PC-3 (cell line): Measurements from ENCODE around the gene TMPRSS13. TPM values are rescaled to one million over a fixed set of nuclear protein-coding genes. Genes with fewer than 3 reads are reported as not detected.
A peak's percentile ranks its signal among the peaks of the same experiment; 100 is the strongest.

Experiments
- ATAC-seq: fragments of 200-7000 bp; cut with Tn5 transposase; 2 replicates; pipeline ENCODE4 v1.9.1; 2020; ENCODE audit warnings: mild to moderate bottlenecking, moderate library complexity
- BruUV-seq: library from RNA; stranded (reverse); fragments of 400-500 nt; replicated peaks from 2 replicates; lab custom pipeline; 2021; lab: Mats Ljungman, UMichigan
- CTCF ChIA-PET: fragments of 300-600 bp; sonication (Branson Sonifier 250); formaldehyde crosslinking; loops from one replicate; lab custom pipeline; 2022; ENCODE audit warnings: antibody characterized with exemption; lab: Charles Lee
- POLR2A ChIA-PET: fragments of 300-600 bp; sonication (Branson Sonifier 250); formaldehyde crosslinking; loops from one replicate; lab custom pipeline; 2022; ENCODE audit warnings: antibody characterized with exemption; ENCODE audit not compliant: unreplicated experiment; lab: Charles Lee
- DNase-seq: peaks from one replicate; pipeline ENCODE4 v3.0.0-alpha.2; 2015
- H2AFZ ChIP-seq: fragments of 300-600 bp; sonication (generic); 2 replicates; pipeline ENCODE4 v1.6.0; 2016; ENCODE audit warnings: antibody characterized with exemption, low read length
- H3F3A ChIP-seq: fragments of 300-600 bp; sonication (generic); one replicate; pipeline ENCODE4 v1.6.0; 2017; ENCODE audit warnings: antibody characterized with exemption, low read length, control low read depth, mild to moderate bottlenecking; ENCODE audit not compliant: unreplicated experiment
- H3K27ac ChIP-seq: fragments of 300-600 bp; sonication (generic); 2 replicates; pipeline ENCODE4 v1.5.1; 2016; ENCODE audit warnings: mild to moderate bottlenecking, low read length
- H3K27me3 ChIP-seq: fragments of 300-600 bp; sonication (generic); 2 replicates; pipeline ENCODE4 v1.6.1; 2016; ENCODE audit warnings: low read length, mixed read lengths
- H3K36me3 ChIP-seq: fragments of 300-600 bp; sonication (generic); 2 replicates; pipeline ENCODE4 v1.6.1; 2016; ENCODE audit warnings: low read depth, mixed run types, low read length, mixed read lengths
- H3K4me1 ChIP-seq: fragments of 300-600 bp; sonication (generic); 2 replicates; pipeline ENCODE4 v1.5.1; 2016; ENCODE audit warnings: low read length; ENCODE audit not compliant: insufficient read depth
- H3K4me2 ChIP-seq: fragments of 300-600 bp; sonication (generic); 2 replicates; pipeline ENCODE4 v1.6.0; 2016; ENCODE audit warnings: low read length
- H3K4me3 ChIP-seq: fragments of 300-600 bp; sonication (generic); 2 replicates; pipeline ENCODE4 v1.5.1; 2016; ENCODE audit warnings: mild to moderate bottlenecking, low read length, mixed read lengths
- H3K79me2 ChIP-seq: fragments of 300-600 bp; sonication (generic); 2 replicates; pipeline ENCODE4 v1.6.1; 2017; ENCODE audit warnings: low read length, mixed read lengths
- H3K9ac ChIP-seq: fragments of 300-600 bp; sonication (generic); 2 replicates; pipeline ENCODE4 v1.6.0; 2016; ENCODE audit warnings: mild to moderate bottlenecking, low read length
- H3K9me2 ChIP-seq: fragments of 300-600 bp; sonication (generic); replicated peaks from 2 replicates; pipeline ENCODE4 v1.6.1; 2016; ENCODE audit warnings: mixed run types, low read length, mixed read lengths
- H3K9me3 ChIP-seq: fragments of 300-600 bp; sonication (generic); 2 replicates; pipeline ENCODE4 v1.6.1; 2016; ENCODE audit warnings: low read length, mixed read lengths
- H4K20me1 ChIP-seq: fragments of 300-600 bp; sonication (generic); 2 replicates; pipeline ENCODE4 v1.6.1; 2016; ENCODE audit warnings: low read length, mixed read lengths
- EZH2 ChIP-seq: fragments of 300-600 bp; sonication (generic); IDR thresholded peaks from one replicate; pipeline ENCODE4 v1.6.1; 2017; ENCODE audit warnings: antibody characterized with exemption, mild to moderate bottlenecking, low read length; ENCODE audit not compliant: unreplicated experiment
- EZH2phosphoT487 ChIP-seq: fragments of 300-600 bp; sonication (generic); IDR thresholded peaks from 2 replicates; pipeline ENCODE4 v1.6.1; 2018; ENCODE audit warnings: mild to moderate bottlenecking, antibody characterized with exemption, low read length, borderline replicate concordance
- intact Hi-C: fragments of 100-400 bp; cut with micrococcal nuclease; formaldehyde crosslinking; loops from 2 replicates; pipeline ENCODE4 v1.9.0; 2023
- total RNA-seq: library from RNA; depleted of rRNA; stranded (reverse); fragments of >200 nt; gene quantifications from 2 replicates; pipeline ENCODE4 v1.2.3, GENCODE V29; 2014
- TF ChIP-seq, protein P1 (sequence below): fragments of 300-600 bp; sonication (generic); conservative IDR thresholded peaks from 2 replicates; pipeline ENCODE4 v1.5.1; 2017; ENCODE audit warnings: antibody characterized with exemption, low read depth, mild to moderate bottlenecking, low read length

Gene TMPRSS13
- total RNA-seq, 1 experiment from 2014 or later = 2.9 TPM

DNA sequence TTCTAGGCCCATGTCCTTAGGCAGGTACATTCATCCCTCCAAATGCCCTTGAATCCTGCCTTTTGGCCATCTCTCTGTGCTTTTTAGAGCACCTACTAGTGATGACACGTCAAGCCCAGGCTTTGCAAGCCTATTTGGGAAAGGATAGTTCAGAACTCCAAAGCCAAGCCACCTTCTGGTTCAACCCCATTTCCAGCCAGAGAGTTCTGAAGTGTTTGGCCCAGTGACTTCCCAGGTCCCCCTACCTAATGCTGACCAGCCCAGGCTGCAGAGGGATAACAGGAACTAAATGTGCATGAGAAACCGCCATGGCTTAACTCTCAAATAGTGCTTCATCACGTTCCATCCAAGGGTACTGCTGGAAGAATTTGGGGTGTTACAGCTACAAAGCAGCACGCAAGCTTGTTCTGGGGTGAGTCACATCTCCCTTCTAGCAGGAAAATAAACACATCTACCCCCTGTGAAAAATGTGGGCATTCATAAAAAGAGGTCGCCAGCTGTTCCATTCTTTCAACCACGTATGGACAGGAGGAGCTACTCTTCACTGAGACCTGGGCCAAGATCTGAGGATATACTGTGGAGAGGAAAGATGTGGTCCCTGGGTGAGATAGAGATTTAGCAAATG, 50.8 kb downstream of the TMPRSS13 start:
- Histone ChIP-seq H3K27me3 (peaks cover 100% of the 10 kb centered on the region), H3K4me3 (no peak overlapping the region), H3K36me3 (no peaks in the 10 kb centered on the region), H2AFZ (no peak overlapping the region), H3K27ac (no peak overlapping the region), H3K4me1 (no peaks in the 10 kb centered on the region), H3K4me2 (no peak overlapping the region), H3K9ac (no peak overlapping the region), H3F3A (no peaks in the 10 kb centered on the region), H3K79me2 (no peaks in the 10 kb centered on the region), H3K9me2 (no peaks in the 10 kb centered on the region), H4K20me1 (no peaks in the 10 kb centered on the region), H3K9me3 (no peaks in the 10 kb centered on the region)
- TF ChIP-seq EZH2phosphoT487 = no peak
- DNase-seq = no peak
- ATAC-seq = no peak
- POLR2A ChIA-PET = no interaction called here
- no TSS peak for BruUV-seq
- CTCF ChIA-PET = no interaction called here
- intact Hi-C loops = no loop called here

DNA sequence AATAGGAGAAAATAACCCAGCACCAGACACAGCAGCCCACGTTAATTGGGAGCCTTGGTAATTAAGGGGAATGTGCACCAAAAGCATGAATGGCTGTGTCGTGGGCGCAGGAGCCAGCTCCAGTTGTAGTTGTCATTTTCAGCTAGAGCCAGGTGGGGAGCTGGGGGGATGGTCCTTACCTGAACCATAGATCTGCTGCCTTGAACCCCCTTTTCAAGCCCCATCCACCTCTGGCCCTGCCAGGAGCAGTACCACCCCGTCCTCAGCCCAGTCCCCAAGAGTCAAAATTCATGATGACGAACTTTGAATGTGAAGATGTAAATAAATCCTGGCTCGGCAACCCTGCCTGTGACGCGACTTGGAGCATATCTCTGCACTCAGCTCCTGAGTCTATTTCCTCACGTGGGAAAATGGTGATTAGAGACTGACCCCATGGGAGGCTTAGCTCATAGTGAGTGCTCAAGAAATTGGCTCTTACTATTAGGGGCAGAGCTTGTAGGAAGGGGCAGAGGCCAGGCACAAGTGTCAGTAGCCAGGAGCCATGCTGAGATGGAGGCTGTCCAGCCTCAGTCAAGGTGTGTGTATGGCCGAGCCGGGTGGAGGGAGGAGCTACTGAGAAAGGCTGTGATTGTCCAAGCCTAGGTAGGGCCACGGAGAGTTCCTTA, 52.0 kb downstream of the TMPRSS13 start:
- Histone ChIP-seq H3K9me2 (no peaks in the 10 kb centered on the region), H3K27me3 (peaks cover 100% of the 10 kb centered on the region), H3K4me2 (no peak overlapping the region), H3K27ac (no peak overlapping the region), H3K79me2 (no peaks in the 10 kb centered on the region), H3F3A (no peaks in the 10 kb centered on the region), H3K4me1 (no peaks in the 10 kb centered on the region), H4K20me1 (no peaks in the 10 kb centered on the region), H3K4me3 (no peak overlapping the region), H3K36me3 (no peaks in the 10 kb centered on the region), H3K9me3 (no peaks in the 10 kb centered on the region), H2AFZ (no peak overlapping the region), H3K9ac (no peak overlapping the region)
- ChIA-PET CTCF (no interaction called here), POLR2A (no interaction called here)
- intact Hi-C loops = no loop called here
- TF ChIP-seq, protein P1, sequence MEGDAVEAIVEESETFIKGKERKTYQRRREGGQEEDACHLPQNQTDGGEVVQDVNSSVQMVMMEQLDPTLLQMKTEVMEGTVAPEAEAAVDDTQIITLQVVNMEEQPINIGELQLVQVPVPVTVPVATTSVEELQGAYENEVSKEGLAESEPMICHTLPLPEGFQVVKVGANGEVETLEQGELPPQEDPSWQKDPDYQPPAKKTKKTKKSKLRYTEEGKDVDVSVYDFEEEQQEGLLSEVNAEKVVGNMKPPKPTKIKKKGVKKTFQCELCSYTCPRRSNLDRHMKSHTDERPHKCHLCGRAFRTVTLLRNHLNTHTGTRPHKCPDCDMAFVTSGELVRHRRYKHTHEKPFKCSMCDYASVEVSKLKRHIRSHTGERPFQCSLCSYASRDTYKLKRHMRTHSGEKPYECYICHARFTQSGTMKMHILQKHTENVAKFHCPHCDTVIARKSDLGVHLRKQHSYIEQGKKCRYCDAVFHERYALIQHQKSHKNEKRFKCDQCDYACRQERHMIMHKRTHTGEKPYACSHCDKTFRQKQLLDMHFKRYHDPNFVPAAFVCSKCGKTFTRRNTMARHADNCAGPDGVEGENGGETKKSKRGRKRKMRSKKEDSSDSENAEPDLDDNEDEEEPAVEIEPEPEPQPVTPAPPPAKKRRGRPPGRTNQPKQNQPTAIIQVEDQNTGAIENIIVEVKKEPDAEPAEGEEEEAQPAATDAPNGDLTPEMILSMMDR = no peak
- TF ChIP-seq EZH2 (no peak), EZH2phosphoT487 (no peak)
- ATAC-seq = no peak
- DNase-seq = no peak
- BruUV-seq = no TSS peak

DNA sequence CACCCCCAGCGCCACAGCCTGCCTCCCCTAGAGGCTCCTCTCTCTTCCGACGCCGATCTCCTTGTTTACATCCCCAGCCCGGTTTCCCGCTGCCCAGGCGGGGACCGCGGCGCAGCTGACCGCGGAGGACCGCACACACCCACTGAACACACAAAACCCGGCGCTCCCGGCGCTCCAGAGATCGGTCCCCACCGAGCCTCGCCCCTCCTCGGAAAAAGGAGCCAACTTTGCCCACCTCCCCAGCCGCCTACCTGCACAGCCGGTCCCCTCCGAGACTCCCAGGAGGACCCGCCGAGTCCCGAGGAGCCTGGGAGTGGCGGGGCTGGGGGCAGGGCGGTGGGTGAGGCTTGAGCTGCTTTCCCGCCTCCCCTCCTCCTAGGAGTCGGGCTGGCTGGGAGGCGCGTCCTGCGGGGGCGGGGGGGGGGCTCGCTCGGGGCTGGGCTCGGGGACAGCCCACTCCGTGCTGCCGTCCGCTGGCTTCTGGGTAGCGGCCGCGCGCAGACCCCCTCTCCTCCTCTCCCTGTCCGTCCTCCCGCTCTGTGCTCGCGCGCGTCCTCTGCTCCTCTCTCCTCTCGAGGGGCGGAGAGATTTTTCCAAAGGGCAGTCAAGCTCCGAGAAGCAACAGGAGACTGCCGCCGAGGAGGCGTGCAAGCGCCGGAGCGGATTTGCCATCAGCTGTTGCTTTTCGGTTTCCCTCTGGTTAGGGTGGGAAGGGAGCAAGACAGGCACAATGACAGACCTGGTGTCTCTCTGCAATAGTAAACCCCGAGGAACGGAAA, 52.7 kb downstream of the TMPRSS13 start, which contains the start of gene FXYD6:
TSS of gene FXYD6 (minus strand) at position 318 of the 779 bp plus-strand sequence. CDS start 33,882 bp downstream, outside the sequence.
- Histone ChIP-seq H3K9ac (no peak within 1 kb of the TSS), H3K4me2 (no peak within 1 kb of the TSS), H4K20me1 (no peaks in the 10 kb centered on the region), H3K9me2 (no peaks in the 10 kb centered on the region), H3K79me2 (no peaks in the 10 kb centered on the region), H3K9me3 (no peaks in the 10 kb centered on the region), H3K27ac (no peak within 1 kb of the TSS), H3K4me3 (no peak within 1 kb of the TSS), H3F3A (no peaks in the 10 kb centered on the region), H3K27me3 (peaks cover 100% of the 10 kb centered on the region), H2AFZ (no peak within 1 kb of the TSS), H3K4me1 (no peaks in the 10 kb centered on the region), H3K36me3 (no peaks in the 10 kb centered on the region)
- no peak for DNase-seq
- POLR2A ChIA-PET = no interaction called here
- BruUV-seq = no TSS peak
- ATAC-seq = no peak
- TF ChIP-seq, protein P1 = no peak
- TF ChIP-seq EZH2phosphoT487 (peak; percentile 15; the same call in 1 of the 2 replicates), EZH2 (no peak)
- CTCF ChIA-PET = no interaction called here
- intact Hi-C loops = no loop called here
